Calu3 (cell line): ENCODE measurements around the gene SLC6A5. TPM values are rescaled to one million over a fixed set of nuclear protein-coding genes. Genes with fewer than 3 reads are reported as not detected.
A peak's percentile ranks its signal among the peaks of the same experiment; 100 is the strongest.
"Not testable (repeated sequence)": the region's sequence is repeated elsewhere in the genome, so short reads cannot be mapped to it uniquely, and the experiment has no call there.

ENCODE experiments used
- Bru-seq: library from RNA; stranded (reverse); fragments of 400-500 nt; gene quantifications from one replicate; lab custom pipeline; 2021; lab: Mats Ljungman, UMichigan
- BruChase-seq, 2 experiments: library from RNA; stranded (reverse); fragments of 400-500 nt; gene quantifications; one replicate each; lab custom pipeline; 2021; lab: Mats Ljungman, UMichigan
- BruUV-seq: library from RNA; stranded (reverse); fragments of 400-500 nt; replicated peaks from 2 replicates; lab custom pipeline; 2021; lab: Mats Ljungman, UMichigan
- CTCF ChIA-PET: fragments of 300-600 bp; sonication (Branson Sonifier 250); formaldehyde crosslinking; loops from one replicate; lab custom pipeline; 2022; ENCODE audit warnings: antibody characterized with exemption; lab: Charles Lee
- DNase-seq: peaks from one replicate; pipeline ENCODE4 v3.0.0; 2022
- H3K27ac Mint-ChIP-seq: one replicate; pipeline ENCODE4 v1.8.0; 2022; ENCODE audit warnings: mixed read lengths; ENCODE audit not compliant: unreplicated experiment
- H3K27me3 Mint-ChIP-seq: one replicate; pipeline ENCODE4 v1.8.0; 2022; ENCODE audit warnings: mixed read lengths; ENCODE audit not compliant: unreplicated experiment
- H3K36me3 Mint-ChIP-seq: one replicate; pipeline ENCODE4 v1.8.0; 2022; ENCODE audit warnings: mild to moderate bottlenecking, moderate library complexity, mixed read lengths; ENCODE audit not compliant: insufficient read depth, unreplicated experiment
- H3K4me1 Mint-ChIP-seq: one replicate; pipeline ENCODE4 v1.8.0; 2022; ENCODE audit warnings: mild to moderate bottlenecking, low read depth, mixed read lengths; ENCODE audit not compliant: unreplicated experiment
- H3K4me3 Mint-ChIP-seq: one replicate; pipeline ENCODE4 v1.8.0; 2022; ENCODE audit warnings: mild to moderate bottlenecking, low read depth, moderate library complexity, mixed read lengths; ENCODE audit not compliant: unreplicated experiment
- H3K9me3 Mint-ChIP-seq: one replicate; pipeline ENCODE4 v1.8.0; 2022; ENCODE audit warnings: low read depth, mixed read lengths; ENCODE audit not compliant: unreplicated experiment
- CTCF ChIP-seq: fragments of 200-600 bp; IDR thresholded peaks from one replicate; pipeline ENCODE4 v1.8.0; 2022; ENCODE audit warnings: antibody characterized with exemption; ENCODE audit not compliant: unreplicated experiment
- intact Hi-C: fragments of 100-400 bp; cut with micrococcal nuclease; formaldehyde crosslinking; loops from one replicate; pipeline ENCODE4 v1.10.0; 2022; ENCODE audit not compliant: unreplicated experiment
- long read RNA-seq: library from polyadenylated mRNA; stranded (forward); transcript quantifications from one replicate; pipeline ENCODE4 v2.0.0, GENCODE V29; 2022
- total RNA-seq: library from RNA; stranded (reverse); gene quantifications from 2 replicates; pipeline ENCODE4 v1.2.3, GENCODE V29; 2022

SLC6A5 gene
- not detected in 2 replicates for total RNA-seq
- not detected for Bru-seq, nascent RNA
- not detected for BruChase-seq, experiment 1, labeled RNA remaining after a 6-hour chase
- not detected for BruChase-seq, experiment 2, labeled RNA remaining after a 2-hour chase
- long read RNA-seq = 0 reads

- H3K27ac Mint-ChIP-seq = no peak within 1 kb of the TSS
- TF ChIP-seq CTCF = no peak
- H3K9me3 Mint-ChIP-seq = no peaks in the 10 kb centered on the region
- H3K4me1 Mint-ChIP-seq = no peaks in the 10 kb centered on the region
- BruUV-seq = no TSS peak
- DNase-seq = peak; percentile 38
- CTCF ChIA-PET = interaction anchor here (1.2 kb wide), 1 partner anchor 11 kb away, joined by 4 read pairs; no protein-coding TSS in a partner anchor
- no peaks in the 10 kb centered on the region for H3K36me3 Mint-ChIP-seq
- no peak within 1 kb of the TSS for H3K4me3 Mint-ChIP-seq
- intact Hi-C loops = no loop called here
- H3K27me3 Mint-ChIP-seq = peaks cover 83% of the 10 kb centered on the region
These were observed at the start of gene SLC6A5 for GRCh38 chr11:20599221-20600019. SLC6A5 (plus strand) TSS chr11:20599608; CDS start chr11:20599673, 65 bp downstream.

GRCh38 chr11:20551096-20551495, 48.3 kb upstream of the SLC6A5 start:
- CTCF ChIA-PET = no interaction called here

GRCh38 chr11:20555783-20556182, 43.6 kb upstream of the SLC6A5 start:
- DNase-seq = no peak
- Mint-ChIP-seq H3K4me1 (no peaks in the 10 kb centered on the region), H3K9me3 (peaks cover 4% of the 10 kb centered on the region), H3K27me3 (peaks cover 6% of the 10 kb centered on the region), H3K4me3 (no peak overlapping the region), H3K36me3 (no peaks in the 10 kb centered on the region), H3K27ac (no peak overlapping the region)
- no TSS peak for BruUV-seq
- CTCF ChIA-PET = no interaction called here
- no peak for TF ChIP-seq CTCF
- intact Hi-C loops = no loop called here

More at GRCh38 chr11:20551096-20551495, 48.3 kb upstream of the SLC6A5 start:
- Mint-ChIP-seq H3K4me1 (no peaks in the 10 kb centered on the region), H3K9me3 (peaks cover 3% of the 10 kb centered on the region), H3K27me3 (no peaks in the 10 kb centered on the region), H3K27ac (no peak overlapping the region), H3K4me3 (no peak overlapping the region), H3K36me3 (no peaks in the 10 kb centered on the region)
- intact Hi-C loops = no loop called here
- no peak for DNase-seq
- BruUV-seq = no TSS peak
- no peak for TF ChIP-seq CTCF

GRCh38 chr11:20556396-20556795, 43.0 kb upstream of the SLC6A5 start:
- DNase-seq, H3K4me3 Mint-ChIP-seq, BruUV-seq, H3K4me1 Mint-ChIP-seq, H3K36me3 Mint-ChIP-seq, CTCF ChIA-PET, H3K9me3 Mint-ChIP-seq, intact Hi-C loops, H3K27ac Mint-ChIP-seq: not testable (repeated sequence)
- peaks cover 12% of the 10 kb centered on the region for H3K27me3 Mint-ChIP-seq
